HG02798 (cell line): ENCODE data around the gene SH3RF3.

Experiments used
- ATAC-seq: cut with Tn5 transposase; IDR thresholded peaks from one replicate; pipeline ENCODE4 v1.9.1; 2021; ENCODE audit warnings: mild to moderate bottlenecking; ENCODE audit not compliant: unreplicated experiment, poor library complexity

SH3RF3 gene

GRCh38 chr2:109255654-109256053 is 126.6 kb downstream of the SH3RF3 start:
- ATAC-seq = no peak

GRCh38 chr2:109256111-109256510 is 127.1 kb downstream of the SH3RF3 start:
- ATAC-seq = no peak

- ATAC-seq = no peak
These were observed 127.9 kb downstream of the SH3RF3 start for GRCh38 chr2:109256921-109257320.

DNA sequence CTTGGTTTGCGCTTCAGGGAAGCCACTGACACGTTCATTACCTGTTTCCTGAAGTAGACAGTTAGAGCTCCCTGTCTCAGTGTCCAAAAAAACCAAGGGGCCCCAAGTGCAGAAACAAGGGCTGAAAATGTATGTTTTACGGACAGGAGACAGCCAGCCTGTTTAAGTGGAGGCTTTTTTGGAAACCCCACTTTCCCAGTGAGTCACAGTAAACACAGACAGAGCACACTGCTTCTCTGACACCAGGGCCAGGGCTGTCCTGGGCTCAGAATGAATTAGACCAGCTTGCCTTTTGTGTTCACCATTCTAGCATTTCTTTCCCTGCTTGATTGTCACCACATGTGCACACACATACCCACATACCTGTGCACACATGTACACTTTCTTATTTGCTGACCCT is 128.6 kb downstream of the SH3RF3 start:
- no peak for ATAC-seq

GRCh38 chr2:109258376-109258775 is 129.4 kb downstream of the SH3RF3 start:
- ATAC-seq = no peak

DNA sequence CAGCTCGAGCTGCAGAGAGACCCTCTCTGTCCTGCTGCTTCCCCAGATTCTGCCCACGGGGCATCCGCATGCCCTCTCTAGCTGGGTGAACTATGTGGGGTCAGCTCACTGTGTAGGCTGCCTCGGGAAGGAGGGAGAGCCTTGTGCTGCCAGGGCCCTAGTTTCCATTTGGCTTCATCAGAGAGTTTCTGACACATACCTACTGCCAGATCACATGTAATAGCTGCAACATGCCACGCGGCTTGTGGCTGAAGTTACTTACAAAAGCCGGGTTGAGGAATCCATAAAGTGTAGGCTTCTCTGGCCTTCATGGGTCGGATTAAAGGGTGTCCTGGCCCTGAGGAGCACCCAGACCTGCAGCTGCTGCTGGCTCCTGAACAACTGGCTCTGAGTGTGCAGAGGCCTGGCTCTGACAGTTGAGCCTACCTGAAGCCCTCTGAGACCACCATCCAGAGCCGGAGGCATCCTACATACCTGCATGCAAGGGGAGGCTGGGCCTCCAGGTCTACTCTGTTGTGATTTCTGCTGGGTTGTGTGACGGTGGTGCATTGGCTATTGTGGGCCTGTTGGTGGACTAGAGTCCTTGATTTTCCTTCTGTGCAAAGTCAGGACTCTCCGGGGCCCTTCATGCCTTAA is 130.0 kb downstream of the SH3RF3 start:
- no peak for ATAC-seq

- no peak for ATAC-seq
These were observed 130.7 kb downstream of the SH3RF3 start for GRCh38 chr2:109259671-109260070.

- ATAC-seq = no peak
These were observed 131.3 kb downstream of the SH3RF3 start for GRCh38 chr2:109260116-109260855.

GRCh38 chr2:109260886-109261700 is 132.1 kb downstream of the SH3RF3 start:
- ATAC-seq = no peak

DNA sequence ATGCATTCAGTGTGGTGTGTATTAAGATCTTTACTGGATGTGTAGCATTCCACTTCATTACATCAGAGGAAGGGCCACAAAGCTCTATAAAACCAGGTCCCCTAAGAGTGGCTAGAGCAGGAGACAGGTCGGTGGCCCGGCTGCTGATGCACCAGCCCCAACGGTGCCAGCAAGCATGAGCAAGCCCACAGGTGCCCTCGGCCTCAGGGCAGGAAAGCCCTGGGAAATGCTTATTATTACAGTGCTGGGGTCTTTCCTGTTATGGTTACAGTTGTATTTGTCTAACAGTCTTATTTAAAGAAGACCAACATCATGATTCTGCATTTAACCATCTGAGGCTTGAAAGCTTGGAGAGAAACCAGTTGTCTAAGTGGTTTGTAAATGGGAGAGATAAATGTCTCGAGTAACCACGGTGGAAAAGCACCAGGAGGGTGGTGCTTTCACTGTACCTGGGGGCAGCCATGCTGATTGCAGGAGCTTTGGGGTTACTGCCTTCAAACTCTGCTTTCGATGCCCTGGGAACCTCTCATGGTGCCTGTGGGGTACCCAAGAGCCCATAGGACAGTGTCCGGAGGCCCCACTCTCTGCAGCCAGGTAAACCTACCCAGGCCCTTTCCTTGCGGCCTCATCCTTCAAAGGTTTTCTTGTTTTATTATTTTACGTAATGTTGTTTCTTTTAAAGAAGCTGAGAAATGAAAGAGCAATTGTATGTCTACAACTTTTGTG is 133.1 kb downstream of the SH3RF3 start:
- ATAC-seq = no peak

DNA sequence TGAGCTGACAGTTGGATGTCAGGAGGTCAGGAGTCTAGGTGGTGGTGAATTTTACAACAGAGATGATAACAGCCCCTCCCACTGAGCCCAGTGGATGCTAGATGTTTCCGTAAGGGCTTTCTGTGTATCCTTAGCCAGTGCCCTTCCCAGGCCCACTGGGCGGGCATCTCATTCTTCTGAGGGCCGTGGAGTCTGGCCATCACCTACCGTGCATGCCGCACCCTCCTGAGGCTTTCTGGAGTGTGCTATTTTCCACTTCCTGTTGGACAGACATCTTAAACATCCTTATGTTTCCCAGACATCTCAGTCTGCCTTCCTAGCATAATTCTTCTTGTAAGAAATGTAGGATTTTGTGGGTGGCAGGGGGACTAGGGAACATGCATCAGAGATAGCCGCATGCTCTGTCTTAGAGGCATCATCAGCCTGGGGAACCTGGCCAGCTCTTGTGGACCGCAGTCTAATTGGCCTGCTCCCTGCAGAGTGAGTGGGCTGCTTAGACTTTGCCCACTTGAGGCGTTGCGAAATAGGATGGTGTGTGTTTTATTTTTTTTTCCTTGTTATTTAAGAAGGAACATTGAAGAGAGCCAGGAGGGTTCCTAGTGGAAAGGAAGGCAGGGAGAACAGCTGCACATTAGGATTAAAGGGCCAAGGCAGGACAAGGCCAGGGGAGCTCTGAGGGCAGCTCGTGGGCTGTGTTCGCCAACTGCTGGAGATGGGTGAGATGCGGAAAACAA is 135.8 kb downstream of the SH3RF3 start:
- ATAC-seq = no peak

- no peak for ATAC-seq
These were observed 136.4 kb downstream of the SH3RF3 start for GRCh38 chr2:109265369-109265768.

- ATAC-seq = no peak
These were observed 136.9 kb downstream of the SH3RF3 start for GRCh38 chr2:109265953-109266352.

DNA sequence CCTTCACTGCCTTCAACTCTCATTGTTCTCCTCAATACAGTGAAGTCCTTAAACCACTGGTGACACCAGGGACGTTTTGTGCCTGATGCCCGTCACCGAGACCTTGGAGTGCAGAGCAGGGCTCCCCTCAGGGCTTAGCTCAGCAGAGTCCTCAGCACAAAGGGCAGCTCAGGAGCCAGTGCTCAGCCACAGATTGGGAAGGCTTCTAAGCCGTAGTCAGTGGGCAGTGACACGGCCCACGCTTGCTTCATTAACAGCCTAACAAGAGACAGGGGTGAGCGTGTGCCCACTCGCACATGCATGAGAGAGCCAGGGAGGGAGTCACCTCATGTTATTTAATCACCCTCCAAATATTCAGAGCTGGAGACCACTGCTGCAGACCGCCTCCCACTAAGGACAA is 137.5 kb downstream of the SH3RF3 start:
- ATAC-seq = no peak

DNA sequence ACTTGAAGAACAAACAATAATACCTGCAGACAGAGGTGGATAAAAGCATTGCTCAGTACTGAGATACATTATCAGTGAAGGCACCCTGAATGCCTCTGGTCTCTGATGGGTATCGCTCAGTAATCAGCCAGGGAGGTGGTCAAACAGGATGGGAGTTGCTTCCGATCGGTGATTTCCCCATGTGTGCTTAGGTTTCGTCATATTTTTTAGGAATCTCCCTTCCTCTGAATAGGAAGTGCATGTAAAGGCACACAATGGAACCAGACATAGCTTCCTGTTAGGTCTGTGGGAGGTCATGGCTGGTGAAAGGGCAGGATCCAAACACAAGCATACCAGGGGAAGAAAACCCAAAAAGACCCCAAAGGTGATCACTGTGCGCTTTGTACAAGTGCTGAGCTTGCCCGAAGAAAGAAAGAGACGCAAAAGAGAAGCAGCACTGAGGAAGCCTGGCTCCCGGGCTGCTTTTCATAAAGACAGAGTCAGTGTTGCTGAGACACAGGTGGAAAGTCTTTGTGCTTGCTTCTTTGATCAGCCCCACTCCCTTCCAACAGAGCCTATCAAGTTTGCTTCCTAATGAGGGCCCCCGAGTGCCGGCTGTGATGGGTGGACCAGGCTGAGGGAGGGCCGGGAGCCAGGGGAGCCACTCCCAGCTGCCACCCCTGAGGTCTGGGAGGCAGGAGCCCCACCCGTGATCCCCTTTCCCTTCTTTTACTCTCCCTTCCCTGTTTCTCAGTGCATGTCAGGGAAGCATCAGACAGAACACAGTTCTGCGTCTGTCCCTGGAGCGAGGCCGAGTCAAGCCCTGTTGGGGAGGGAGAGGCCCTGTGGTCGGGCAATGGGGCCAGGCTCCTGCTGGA is 138.2 kb downstream of the SH3RF3 start:
- no peak for ATAC-seq

GRCh38 chr2:109268916-109269315 is 139.9 kb downstream of the SH3RF3 start:
- ATAC-seq = no peak

DNA sequence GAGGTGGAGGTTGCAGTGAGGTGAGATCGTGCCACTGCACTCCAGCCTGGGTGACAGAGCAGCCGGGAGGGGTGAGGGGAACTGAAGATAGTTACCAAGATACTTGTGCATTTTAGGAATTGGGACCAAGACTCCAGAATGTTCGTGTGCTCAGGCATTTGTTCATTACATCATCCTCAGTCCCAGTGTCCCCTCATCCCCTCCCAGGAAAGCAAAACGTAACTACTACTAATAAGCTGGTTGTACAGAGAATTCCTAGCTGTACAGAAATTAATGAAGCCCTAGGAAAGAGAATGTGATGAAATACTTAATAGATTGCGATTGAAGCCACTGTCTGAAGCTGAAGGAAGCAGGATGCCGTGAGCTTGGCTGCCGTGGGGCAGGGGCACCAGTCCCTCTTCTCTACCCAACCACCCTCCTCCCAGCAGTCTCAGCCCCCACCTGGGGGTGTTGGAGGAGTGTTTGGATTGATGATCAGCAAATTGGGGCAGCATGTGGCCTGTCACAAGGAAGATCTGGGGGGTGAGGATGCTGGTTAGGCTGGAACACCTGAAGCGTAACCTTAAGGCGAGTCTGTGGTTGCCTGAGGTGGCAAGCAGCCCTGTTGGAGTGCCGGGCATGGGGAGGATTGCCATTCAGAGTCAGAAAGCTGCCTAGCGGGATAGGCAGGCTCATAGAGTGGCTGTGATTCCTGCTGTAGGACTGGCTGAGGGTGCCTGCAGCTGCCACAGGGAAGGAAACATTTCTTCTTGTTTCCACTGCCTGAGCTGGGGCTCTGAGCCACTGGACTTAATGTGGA is 140.9 kb downstream of the SH3RF3 start:
- no peak for ATAC-seq
